HG03064 (cell line): ENCODE results near the gene FYTTD1.
"Not testable (repeated sequence)": the region's sequence is repeated elsewhere in the genome, so short reads cannot be mapped to it uniquely, and the experiment has no call there.

ENCODE experiments used
- ATAC-seq: cut with Tn5 transposase; IDR thresholded peaks from one replicate; pipeline ENCODE4 v1.9.1; 2021; ENCODE audit warnings: low read depth; ENCODE audit not compliant: unreplicated experiment

Gene FYTTD1

GRCh38 chr3:197749601-197750395, at the start of gene FYTTD1:
Gene FYTTD1, plus strand, starts transcription at chr3:197749883. Its CDS starts 89 bp downstream, at chr3:197749972.
- ATAC-seq = peak; percentile 68

DNA sequence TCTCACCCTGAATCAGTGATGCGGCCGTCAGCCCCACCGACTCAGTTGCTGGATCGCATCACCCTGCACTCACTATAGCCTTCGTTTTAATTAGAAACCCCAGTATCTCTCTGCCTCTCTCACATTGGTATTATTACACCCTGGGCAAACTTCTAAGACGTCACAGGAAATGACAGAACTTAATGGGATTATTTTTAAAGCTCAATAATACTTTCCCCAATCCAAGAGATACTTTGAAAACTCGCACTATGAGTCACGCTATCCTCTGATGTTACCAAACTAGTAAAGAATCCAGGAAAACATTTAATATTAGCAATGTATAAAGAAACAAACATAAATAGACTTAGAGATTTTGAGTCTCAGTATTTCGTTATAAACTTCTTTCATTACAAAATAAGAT, 49.6 kb upstream of the FYTTD1 start:
- ATAC-seq = no peak

- no peak for ATAC-seq
Measured at GRCh38 chr3:197701841-197702240, 47.8 kb upstream of the FYTTD1 start.

DNA sequence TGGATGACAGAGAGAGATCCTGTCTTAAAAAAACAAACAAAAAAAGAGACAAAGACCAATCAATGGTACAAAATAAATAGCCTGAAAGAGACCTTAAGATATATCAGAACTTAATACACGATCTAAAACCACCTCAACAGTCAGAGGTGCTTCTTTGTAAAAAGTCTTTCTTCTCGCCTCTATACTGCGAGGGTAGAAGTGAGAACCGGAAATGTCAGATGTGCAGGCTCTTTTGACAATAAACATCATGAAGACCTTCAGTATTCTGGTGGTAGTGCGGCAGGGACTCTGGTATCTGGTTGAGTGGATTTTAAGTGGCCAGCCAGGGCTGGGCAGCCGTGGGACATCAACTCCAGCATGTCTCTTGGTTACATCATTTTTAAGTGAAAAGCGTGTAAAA, 43.0 kb upstream of the FYTTD1 start:
- ATAC-seq = no peak

- no peak for ATAC-seq
Measured at GRCh38 chr3:197709135-197709534, 40.5 kb upstream of the FYTTD1 start.

DNA sequence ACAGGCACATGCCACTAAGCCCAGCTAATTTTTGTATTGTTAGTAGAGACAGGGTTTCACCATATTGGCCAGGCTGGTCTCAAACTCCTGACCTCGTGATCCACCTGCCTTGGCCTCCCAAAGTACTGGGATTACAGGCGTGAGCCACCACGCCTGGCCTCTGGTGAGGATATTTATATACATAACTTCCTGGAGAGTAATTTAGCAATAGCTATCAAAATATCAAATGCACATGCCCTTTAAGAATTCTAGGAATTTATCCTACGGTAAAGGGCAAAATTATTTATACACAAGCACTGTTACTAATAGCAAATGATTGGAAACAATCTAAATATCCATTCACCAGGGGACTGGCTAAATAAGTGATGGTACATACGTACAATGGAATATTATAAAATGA, 38.7 kb upstream of the FYTTD1 start:
- ATAC-seq = not testable (repeated sequence)

GRCh38 chr3:197711973-197712707, 37.5 kb upstream of the FYTTD1 start:
- ATAC-seq = peak; percentile 86

- ATAC-seq = peak; percentile 22
Measured at GRCh38 chr3:197713477-197713822, 36.2 kb upstream of the FYTTD1 start.

DNA sequence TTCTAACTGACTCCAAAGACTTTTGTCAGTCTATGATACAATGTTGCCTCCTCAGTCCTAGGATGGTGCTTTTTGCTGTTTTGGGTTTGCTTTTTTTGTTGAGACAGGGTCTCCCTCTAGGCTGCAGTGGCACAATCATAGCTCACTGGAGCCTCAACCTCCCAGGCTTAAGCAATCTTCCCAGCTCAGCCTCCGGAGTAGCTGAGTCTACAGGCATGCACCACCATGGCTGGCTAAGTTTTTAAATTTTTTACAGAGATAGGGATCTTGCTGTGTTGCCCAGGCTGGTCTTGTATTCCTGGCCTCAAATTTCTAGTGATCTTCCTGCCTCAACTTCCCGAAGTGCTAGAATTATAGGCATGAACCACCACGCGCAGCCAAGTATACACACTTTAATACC, 35.4 kb upstream of the FYTTD1 start:
- ATAC-seq = no peak

DNA sequence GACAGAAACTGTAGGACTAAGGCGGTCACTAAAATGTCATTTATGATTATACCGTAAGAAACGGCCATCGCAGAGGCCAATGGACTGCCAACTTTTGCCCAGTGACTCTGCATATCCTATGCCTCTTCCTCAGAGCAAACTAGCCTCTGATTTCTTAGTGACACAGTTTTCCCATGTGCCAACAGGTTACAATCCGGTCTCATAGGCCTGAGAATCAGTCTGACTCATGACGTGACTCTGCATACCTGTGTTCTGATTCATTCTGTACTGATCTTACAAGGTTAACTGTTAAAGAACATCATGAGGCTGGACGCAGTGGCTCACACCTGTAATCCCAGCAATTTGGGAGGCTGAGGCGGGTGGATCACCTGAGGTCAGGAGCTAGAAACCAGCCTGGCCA, 30.8 kb upstream of the FYTTD1 start:
- ATAC-seq = no peak

DNA sequence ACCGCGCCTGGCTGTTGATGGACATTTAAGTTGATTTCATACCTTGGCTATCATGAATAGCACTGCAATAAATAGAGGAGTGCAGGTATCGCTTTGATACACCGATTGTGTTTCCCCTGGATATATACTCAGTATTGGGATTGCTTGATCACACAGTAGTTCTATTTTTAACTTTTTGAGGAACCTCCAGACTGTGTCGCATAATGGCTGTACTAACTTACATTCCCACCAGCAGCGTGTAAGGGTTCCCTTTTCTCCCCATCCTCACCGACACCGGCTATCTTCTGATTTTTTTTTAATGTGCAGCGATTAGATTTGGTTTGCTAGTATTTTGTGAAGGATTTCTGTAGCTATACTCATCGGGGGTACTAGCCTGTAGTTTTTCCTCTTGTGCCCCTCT, 29.0 kb upstream of the FYTTD1 start:
- no peak for ATAC-seq

- ATAC-seq = no peak
Measured at GRCh38 chr3:197722734-197723133, 26.9 kb upstream of the FYTTD1 start.

- ATAC-seq = not testable (repeated sequence)
Measured at GRCh38 chr3:197727878-197728277, 21.8 kb upstream of the FYTTD1 start.

- ATAC-seq = no peak
Measured at GRCh38 chr3:197728487-197728886, 21.2 kb upstream of the FYTTD1 start.

- no peak for ATAC-seq
Measured at GRCh38 chr3:197730200-197730599, 19.5 kb upstream of the FYTTD1 start.

DNA sequence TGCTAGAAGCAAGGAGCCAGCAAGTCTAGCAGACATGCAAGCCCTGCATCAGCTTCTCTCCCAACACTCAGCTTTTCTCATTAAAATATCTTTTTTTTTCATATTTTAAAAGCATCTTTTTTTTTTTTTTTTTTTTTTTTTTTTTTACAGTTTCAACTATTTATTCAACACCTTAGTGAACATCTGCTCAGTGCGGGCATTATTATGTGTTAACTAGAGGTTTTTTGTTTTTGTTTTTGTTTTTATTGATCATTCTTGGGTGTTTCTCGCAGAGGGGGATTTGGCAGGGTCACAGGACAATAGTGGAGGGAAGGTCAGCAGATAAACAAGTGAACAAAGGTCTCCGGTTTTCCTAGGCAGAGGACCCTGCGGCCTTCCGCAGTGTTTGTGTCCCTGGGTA, 18.9 kb upstream of the FYTTD1 start:
- not testable (repeated sequence) for ATAC-seq

DNA sequence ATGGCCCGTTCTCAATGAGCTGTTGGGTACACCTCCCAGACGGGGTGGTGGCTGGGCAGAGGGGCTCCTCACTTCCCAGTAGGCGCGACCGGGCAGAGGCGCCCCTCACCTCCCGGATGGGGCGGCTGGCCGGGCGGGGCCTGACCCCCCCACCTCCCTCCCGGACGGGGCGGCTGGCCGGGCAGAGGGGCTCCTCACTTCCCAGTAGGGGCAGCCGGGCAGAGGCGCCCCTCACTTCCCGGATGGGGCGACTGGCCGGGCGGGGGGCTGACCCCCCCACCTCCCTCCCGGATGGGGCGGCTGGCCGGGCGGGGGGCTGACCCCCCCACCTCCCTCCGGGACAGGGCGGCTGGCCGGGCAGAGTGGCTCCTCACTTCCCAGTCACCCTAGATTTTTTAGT, 18.2 kb upstream of the FYTTD1 start:
- ATAC-seq = not testable (repeated sequence)

DNA sequence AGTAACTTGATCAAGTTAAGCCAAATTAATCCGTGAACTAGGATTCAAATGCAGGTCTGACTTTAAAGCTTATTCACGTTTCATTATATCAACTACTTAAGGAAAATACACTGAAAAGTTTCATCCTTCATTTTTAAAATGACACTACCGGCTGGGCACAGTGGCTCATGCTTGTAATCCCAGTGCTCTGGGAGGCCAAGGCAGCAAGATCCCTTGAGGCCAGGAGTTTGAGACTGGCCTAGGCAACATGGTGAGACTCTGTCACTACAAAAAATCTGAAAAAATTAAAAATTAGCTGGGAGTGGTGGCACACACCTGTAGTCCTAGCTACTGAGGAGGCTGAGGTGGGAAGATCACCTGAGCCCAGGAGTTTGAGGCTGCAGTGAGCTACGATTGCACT, 16.6 kb upstream of the FYTTD1 start:
- ATAC-seq = no peak

DNA sequence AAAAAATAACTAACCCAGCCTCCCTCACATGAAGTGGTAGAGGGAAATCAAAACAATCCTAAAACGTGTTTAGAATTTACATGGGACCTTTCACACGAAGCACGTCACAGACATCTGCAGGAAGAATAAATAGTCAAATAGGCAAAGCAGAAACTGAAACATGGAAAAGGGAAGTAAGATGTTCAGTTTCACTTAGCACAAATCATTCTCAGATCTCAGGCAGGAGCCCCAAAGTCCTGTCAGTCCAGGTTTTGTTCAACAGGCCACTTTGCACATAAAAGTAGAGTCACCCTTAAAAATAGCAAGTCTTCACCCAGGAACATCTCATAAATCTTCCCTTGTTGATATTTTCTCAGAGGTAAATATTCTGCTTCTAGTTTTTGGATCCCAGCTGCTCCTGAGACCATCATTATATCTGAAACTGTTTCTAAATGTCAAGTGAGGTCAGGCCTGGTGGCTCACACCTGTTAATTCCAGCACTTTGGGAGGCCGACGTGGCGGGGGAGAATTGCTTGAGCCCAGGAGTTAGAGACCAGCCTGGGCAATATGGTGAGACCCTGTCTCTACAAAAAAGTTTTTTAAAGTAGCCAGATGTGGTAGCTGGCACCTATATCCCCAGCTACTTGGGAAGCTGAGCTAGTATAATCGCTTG, 14.9 kb upstream of the FYTTD1 start:
- peak; percentile 48 for ATAC-seq

- ATAC-seq = no peak
Measured at GRCh38 chr3:197736010-197736490, 13.6 kb upstream of the FYTTD1 start.
